ENCODE measurements around the gene GJB4.

Gene GJB4
- 0 reads per million in 3 donors for total RNA-seq

DNA sequence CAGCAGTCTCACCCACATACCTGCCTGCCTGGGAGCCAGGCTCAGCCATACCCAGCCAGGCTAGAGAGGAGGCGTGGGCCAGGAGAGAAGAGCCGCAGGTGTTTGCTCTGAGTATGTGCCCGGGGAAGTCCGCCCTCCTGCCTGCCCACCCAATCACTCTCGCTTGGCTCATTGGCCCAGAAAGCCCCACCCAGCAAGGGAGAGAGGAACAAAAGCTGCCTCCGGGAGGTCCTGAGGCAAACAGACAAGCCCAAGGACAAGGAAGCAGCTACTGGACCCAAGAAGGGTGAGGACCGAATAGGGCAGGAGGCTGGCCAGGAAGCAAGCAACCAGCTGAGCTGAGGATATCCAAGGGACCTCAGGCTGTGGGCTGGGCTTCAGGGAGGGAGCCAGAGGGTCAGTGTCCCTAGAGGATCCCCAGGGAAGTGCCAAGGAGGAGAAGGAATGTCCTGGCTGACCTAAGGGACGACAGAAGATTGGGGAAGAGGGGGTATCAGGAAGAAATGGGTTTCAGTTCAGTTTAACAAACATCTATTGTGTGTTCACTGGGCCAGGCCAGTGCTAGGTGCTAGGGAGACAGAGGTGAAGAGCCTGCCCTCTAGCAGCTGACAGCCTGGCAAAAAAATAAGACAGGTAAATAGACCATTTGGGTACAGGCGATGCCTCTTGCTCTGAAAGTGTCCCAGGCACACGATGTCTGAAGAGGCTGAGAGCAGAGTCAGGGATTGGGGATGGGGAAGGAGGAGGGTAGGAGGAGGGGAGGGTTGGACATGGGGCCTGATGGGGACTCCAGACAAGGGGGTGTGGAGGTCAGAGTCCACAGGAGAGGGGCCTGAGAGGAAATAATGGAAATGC is at the start of gene GJB4:
TSS of gene GJB4 (plus strand) at position 238 of the 855 bp plus-strand sequence. CDS start 1,515 bp downstream, outside the sequence.
- Histone ChIP-seq H3K27me3 (replicated peaks; ENCODE audit: control insufficient read depth, insufficient read depth, low read length, poor library complexity, severe bottlenecking) (no peaks in the 10 kb centered on the region), H3K4me1 (ENCODE audit: control insufficient read depth, insufficient read depth, low read length, poor library complexity, severe bottlenecking) (no peaks in the 10 kb centered on the region), H3K4me3 (ENCODE audit: insufficient read depth, low read depth, low read length, poor library complexity, severe bottlenecking) (no peak within 1 kb of the TSS), H3K9me3 (ENCODE audit: control insufficient read depth, low read length) (no peaks in the 10 kb centered on the region), H3K27ac (ENCODE audit: insufficient read depth, low read length, poor library complexity, severe bottlenecking) (no peak within 1 kb of the TSS), H3K36me3 (ENCODE audit: control insufficient read depth, insufficient read depth, low read length) (no peaks in the 10 kb centered on the region)
- DNase-seq = no peak

- Histone ChIP-seq H3K27me3 (replicated peaks; ENCODE audit: control insufficient read depth, insufficient read depth, low read length, poor library complexity, severe bottlenecking) (no peaks in the 10 kb centered on the region), H3K36me3 (ENCODE audit: control insufficient read depth, insufficient read depth, low read length) (no peaks in the 10 kb centered on the region), H3K4me1 (ENCODE audit: control insufficient read depth, insufficient read depth, low read length, poor library complexity, severe bottlenecking) (no peaks in the 10 kb centered on the region), H3K27ac (ENCODE audit: insufficient read depth, low read length, poor library complexity, severe bottlenecking) (no peak overlapping the region), H3K4me3 (ENCODE audit: insufficient read depth, low read depth, low read length, poor library complexity, severe bottlenecking) (no peak overlapping the region), H3K9me3 (ENCODE audit: control insufficient read depth, low read length) (no peaks in the 10 kb centered on the region)
- no peak for DNase-seq
Observed at GRCh38 chr1:34710812-34711211, 48.7 kb upstream of the GJB4 start.

DNA sequence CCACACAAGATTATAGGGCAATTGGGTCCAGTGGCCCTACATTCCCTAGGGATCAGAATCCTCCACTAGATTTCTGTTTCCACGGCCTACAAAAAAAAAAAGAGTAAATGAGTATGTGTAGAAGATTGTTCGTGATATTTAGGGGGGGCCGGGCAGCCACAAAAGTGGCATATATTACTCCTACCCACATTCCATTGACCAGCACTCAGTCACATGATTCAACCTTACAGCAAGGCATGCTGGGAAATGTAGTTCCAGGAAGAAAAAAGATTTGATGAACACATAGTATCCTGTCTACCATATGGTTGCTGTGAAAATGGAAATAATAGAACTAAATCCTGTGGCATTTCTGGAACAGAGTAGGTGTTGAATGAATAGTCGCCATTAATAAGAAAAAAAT is 48.1 kb upstream of the GJB4 start:
- H3K4me3 ChIP-seq (ENCODE audit: insufficient read depth, low read depth, low read length, poor library complexity, severe bottlenecking) = no peak overlapping the region
- no peaks in the 10 kb centered on the region for H3K9me3 ChIP-seq (ENCODE audit: control insufficient read depth, low read length)
- H3K27me3 ChIP-seq (replicated peaks; ENCODE audit: control insufficient read depth, insufficient read depth, low read length, poor library complexity, severe bottlenecking) = no peaks in the 10 kb centered on the region
- H3K36me3 ChIP-seq (ENCODE audit: control insufficient read depth, insufficient read depth, low read length) = no peaks in the 10 kb centered on the region
- H3K4me1 ChIP-seq (ENCODE audit: control insufficient read depth, insufficient read depth, low read length, poor library complexity, severe bottlenecking) = no peaks in the 10 kb centered on the region
- no peak overlapping the region for H3K27ac ChIP-seq (ENCODE audit: insufficient read depth, low read length, poor library complexity, severe bottlenecking)
- no peak for DNase-seq

DNA sequence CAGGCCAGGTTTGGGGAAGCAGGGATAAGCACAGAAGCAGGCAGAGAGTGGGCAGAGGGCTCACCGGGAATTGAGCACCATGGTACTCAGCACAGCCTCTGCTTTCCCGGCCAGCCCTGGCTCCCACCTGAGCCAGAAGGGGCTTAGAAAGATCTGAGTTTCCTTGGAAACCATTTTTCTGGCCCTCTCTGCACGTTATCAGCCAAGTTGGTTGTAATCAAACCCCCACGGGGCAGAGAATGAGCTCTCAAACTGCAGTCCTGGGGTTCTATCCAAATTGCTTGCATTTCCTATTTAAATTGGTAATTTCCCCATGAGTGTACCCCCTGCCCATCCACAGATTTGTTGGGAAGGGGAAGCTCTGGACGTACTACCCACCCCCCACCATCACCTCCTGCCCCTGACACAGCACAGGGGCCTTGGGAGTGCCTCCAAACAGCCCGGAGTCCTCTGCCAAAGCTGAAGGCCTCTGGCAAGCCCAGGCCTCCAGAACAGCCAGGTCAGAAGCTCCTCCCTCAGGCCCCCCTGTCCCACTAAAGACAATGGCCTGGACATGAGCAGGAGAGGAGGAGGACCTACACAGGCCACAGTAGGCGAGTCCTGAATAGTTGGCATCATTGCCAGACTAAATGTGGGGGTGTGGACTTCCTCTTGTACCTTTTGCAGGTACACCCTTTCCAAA is 47.4 kb upstream of the GJB4 start:
- Histone ChIP-seq H3K27ac (ENCODE audit: insufficient read depth, low read length, poor library complexity, severe bottlenecking) (no peak overlapping the region), H3K4me1 (ENCODE audit: control insufficient read depth, insufficient read depth, low read length, poor library complexity, severe bottlenecking) (no peaks in the 10 kb centered on the region), H3K36me3 (ENCODE audit: control insufficient read depth, insufficient read depth, low read length) (no peaks in the 10 kb centered on the region), H3K27me3 (replicated peaks; ENCODE audit: control insufficient read depth, insufficient read depth, low read length, poor library complexity, severe bottlenecking) (no peaks in the 10 kb centered on the region), H3K9me3 (ENCODE audit: control insufficient read depth, low read length) (no peaks in the 10 kb centered on the region), H3K4me3 (ENCODE audit: insufficient read depth, low read depth, low read length, poor library complexity, severe bottlenecking) (no peak overlapping the region)
- DNase-seq = no peak

- Histone ChIP-seq H3K27ac (ENCODE audit: insufficient read depth, low read length, poor library complexity, severe bottlenecking) (no peak overlapping the region), H3K4me1 (ENCODE audit: control insufficient read depth, insufficient read depth, low read length, poor library complexity, severe bottlenecking) (no peaks in the 10 kb centered on the region), H3K36me3 (ENCODE audit: control insufficient read depth, insufficient read depth, low read length) (no peaks in the 10 kb centered on the region), H3K27me3 (replicated peaks; ENCODE audit: control insufficient read depth, insufficient read depth, low read length, poor library complexity, severe bottlenecking) (no peaks in the 10 kb centered on the region), H3K4me3 (ENCODE audit: insufficient read depth, low read depth, low read length, poor library complexity, severe bottlenecking) (no peak overlapping the region), H3K9me3 (ENCODE audit: control insufficient read depth, low read length) (no peaks in the 10 kb centered on the region)
- DNase-seq = no peak
Observed at GRCh38 chr1:34713443-34713842, 46.1 kb upstream of the GJB4 start.

DNA sequence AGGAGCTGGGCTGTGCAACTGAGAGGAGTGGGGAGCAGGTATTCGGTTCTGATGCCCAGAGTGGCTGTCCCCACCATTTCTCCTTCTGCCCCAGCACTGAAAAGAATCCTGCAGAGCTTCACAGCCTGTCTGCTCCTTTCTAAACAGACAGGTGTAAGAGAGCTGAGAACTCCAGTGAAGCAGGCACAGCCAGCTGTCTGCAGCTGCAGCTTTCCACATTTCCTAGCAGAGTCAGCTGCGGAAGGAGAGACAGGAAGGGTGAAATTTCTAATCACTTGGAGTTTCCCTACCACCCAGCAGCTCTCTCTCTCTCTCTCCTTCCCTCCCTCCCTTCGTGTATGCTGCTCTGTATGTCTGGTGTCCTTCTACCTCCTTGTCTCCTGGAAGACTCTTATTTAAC is 45.2 kb upstream of the GJB4 start:
- Histone ChIP-seq H3K4me1 (ENCODE audit: control insufficient read depth, insufficient read depth, low read length, poor library complexity, severe bottlenecking) (no peaks in the 10 kb centered on the region), H3K27ac (ENCODE audit: insufficient read depth, low read length, poor library complexity, severe bottlenecking) (no peak overlapping the region), H3K36me3 (ENCODE audit: control insufficient read depth, insufficient read depth, low read length) (no peaks in the 10 kb centered on the region), H3K9me3 (ENCODE audit: control insufficient read depth, low read length) (no peaks in the 10 kb centered on the region), H3K27me3 (replicated peaks; ENCODE audit: control insufficient read depth, insufficient read depth, low read length, poor library complexity, severe bottlenecking) (no peaks in the 10 kb centered on the region), H3K4me3 (ENCODE audit: insufficient read depth, low read depth, low read length, poor library complexity, severe bottlenecking) (no peak overlapping the region)
- no peak for DNase-seq

DNA sequence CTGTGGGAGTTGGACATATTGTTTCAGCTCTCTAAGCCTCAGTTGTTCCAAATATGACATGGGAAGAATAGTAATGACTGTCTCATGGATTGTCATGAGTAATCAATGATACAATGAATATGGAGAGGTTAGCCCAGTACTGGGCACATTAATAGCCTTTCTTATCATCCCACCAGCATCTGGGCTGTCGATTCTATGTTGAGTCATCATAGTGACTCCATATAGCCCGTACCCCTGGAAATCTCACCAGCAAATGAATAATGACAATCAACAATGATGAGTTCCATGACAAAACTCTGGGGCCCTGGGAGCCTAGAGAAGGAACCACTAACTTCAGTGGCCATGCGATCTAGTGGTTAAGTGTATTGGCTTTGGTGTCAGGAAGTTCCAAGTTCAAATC is 44.4 kb upstream of the GJB4 start:
- Histone ChIP-seq H3K4me1 (ENCODE audit: control insufficient read depth, insufficient read depth, low read length, poor library complexity, severe bottlenecking) (no peaks in the 10 kb centered on the region), H3K27me3 (replicated peaks; ENCODE audit: control insufficient read depth, insufficient read depth, low read length, poor library complexity, severe bottlenecking) (no peaks in the 10 kb centered on the region), H3K4me3 (ENCODE audit: insufficient read depth, low read depth, low read length, poor library complexity, severe bottlenecking) (no peak overlapping the region), H3K27ac (ENCODE audit: insufficient read depth, low read length, poor library complexity, severe bottlenecking) (no peak overlapping the region), H3K9me3 (ENCODE audit: control insufficient read depth, low read length) (no peaks in the 10 kb centered on the region), H3K36me3 (ENCODE audit: control insufficient read depth, insufficient read depth, low read length) (no peaks in the 10 kb centered on the region)
- no peak for DNase-seq

DNA sequence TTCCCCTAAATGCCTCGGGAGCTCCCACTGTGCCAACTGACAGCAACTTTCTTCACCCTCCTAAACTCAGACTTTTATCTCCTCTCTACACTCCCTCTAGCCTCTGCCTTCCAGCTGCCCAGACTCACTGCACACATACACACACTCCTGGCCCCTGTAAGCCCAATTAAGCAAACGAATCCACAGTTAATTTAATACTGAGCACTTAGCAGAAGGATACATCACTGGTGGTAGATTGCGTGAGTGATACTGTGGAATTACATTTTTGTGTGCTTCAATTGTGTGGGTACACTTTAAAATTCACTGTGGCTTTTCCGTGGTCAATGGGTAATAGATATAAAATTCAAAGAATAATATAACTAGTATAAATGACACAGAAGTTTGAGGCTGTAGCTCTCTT is 38.3 kb upstream of the GJB4 start:
- no peak for DNase-seq
- Histone ChIP-seq H3K27ac (ENCODE audit: insufficient read depth, low read length, poor library complexity, severe bottlenecking) (no peak overlapping the region), H3K36me3 (ENCODE audit: control insufficient read depth, insufficient read depth, low read length) (no peaks in the 10 kb centered on the region), H3K9me3 (ENCODE audit: control insufficient read depth, low read length) (no peaks in the 10 kb centered on the region), H3K4me1 (ENCODE audit: control insufficient read depth, insufficient read depth, low read length, poor library complexity, severe bottlenecking) (no peaks in the 10 kb centered on the region), H3K27me3 (replicated peaks; ENCODE audit: control insufficient read depth, insufficient read depth, low read length, poor library complexity, severe bottlenecking) (no peaks in the 10 kb centered on the region), H3K4me3 (ENCODE audit: insufficient read depth, low read depth, low read length, poor library complexity, severe bottlenecking) (no peak overlapping the region)

DNA sequence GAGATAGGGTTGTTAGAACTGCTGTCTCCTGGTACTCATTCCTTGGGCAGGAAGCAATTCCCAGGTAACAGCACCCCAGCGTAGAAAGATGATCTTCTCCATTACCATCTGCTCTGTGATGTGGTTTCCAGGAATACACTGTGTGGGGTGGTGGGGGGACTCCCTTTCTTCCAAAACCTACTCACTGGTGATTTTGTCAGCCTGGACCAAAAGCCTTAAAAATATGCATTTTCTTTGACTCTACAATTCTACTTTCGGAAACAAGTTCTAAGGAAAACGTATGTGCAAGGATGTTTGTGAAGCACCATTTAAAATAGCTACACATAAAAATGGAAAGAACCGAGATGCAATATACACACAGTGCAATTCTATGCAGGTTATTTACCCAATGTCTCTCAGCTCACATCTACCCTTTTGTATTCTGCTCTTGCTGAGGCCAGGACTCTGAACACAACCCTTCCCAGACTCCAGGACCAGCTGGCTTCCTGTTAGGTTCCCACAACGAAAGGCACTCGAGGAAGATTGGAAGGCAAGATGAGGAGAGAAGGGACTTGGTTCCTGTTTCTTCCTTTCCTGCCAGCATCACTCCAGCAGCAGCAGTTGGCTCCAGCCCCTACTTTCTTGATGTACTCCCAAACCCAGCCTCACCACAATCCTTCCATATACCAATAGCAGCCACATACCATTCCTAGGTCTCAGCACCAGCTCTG is 37.7 kb upstream of the GJB4 start:
- Histone ChIP-seq H3K4me3 (ENCODE audit: insufficient read depth, low read depth, low read length, poor library complexity, severe bottlenecking) (no peak overlapping the region), H3K27ac (ENCODE audit: insufficient read depth, low read length, poor library complexity, severe bottlenecking) (no peak overlapping the region), H3K4me1 (ENCODE audit: control insufficient read depth, insufficient read depth, low read length, poor library complexity, severe bottlenecking) (no peaks in the 10 kb centered on the region), H3K27me3 (replicated peaks; ENCODE audit: control insufficient read depth, insufficient read depth, low read length, poor library complexity, severe bottlenecking) (no peaks in the 10 kb centered on the region), H3K9me3 (ENCODE audit: control insufficient read depth, low read length) (no peaks in the 10 kb centered on the region), H3K36me3 (ENCODE audit: control insufficient read depth, insufficient read depth, low read length) (no peaks in the 10 kb centered on the region)
- DNase-seq = no peak

GRCh38 chr1:34726861-34727260 is 32.7 kb upstream of the GJB4 start:
- no peak overlapping the region for H3K27ac ChIP-seq (ENCODE audit: insufficient read depth, low read length, poor library complexity, severe bottlenecking)
- no peaks in the 10 kb centered on the region for H3K9me3 ChIP-seq (ENCODE audit: control insufficient read depth, low read length)
- no peaks in the 10 kb centered on the region for H3K36me3 ChIP-seq (ENCODE audit: control insufficient read depth, insufficient read depth, low read length)
- H3K27me3 ChIP-seq (replicated peaks; ENCODE audit: control insufficient read depth, insufficient read depth, low read length, poor library complexity, severe bottlenecking) = no peaks in the 10 kb centered on the region
- no peaks in the 10 kb centered on the region for H3K4me1 ChIP-seq (ENCODE audit: control insufficient read depth, insufficient read depth, low read length, poor library complexity, severe bottlenecking)
- no peak overlapping the region for H3K4me3 ChIP-seq (ENCODE audit: insufficient read depth, low read depth, low read length, poor library complexity, severe bottlenecking)
- no peak for DNase-seq
